ENCODE measurements around the gene EME2. TPM values are rescaled to one million over a fixed set of nuclear protein-coding genes. Genes with fewer than 3 reads are reported as not detected.

EME2 gene
- total RNA-seq, 1 experiment from 2014 or later, result 63.6 TPM

- Mint-ChIP-seq H3K4me1 (no peaks in the 10 kb centered on the region), H3K4me3 (no peak overlapping the region), H3K36me3 (ENCODE audit: insufficient read depth in 1 of 3, low read depth in 3 of 3) (peaks cover 5 to 21% (median 16%) of the 10 kb centered on the region in 3 experiments; a peak in 6 of 7 replicates), H3K27ac (no peak overlapping the region), H3K27me3 (ENCODE audit: low read depth) (no peaks in the 10 kb centered on the region), H3K9me3 (no peaks in the 10 kb centered on the region)
- Histone ChIP-seq H3K9me3 (ENCODE audit: control insufficient read depth, low read depth, low read length) (no peaks in the 10 kb centered on the region), H2BK15ac (ENCODE audit: low read depth, low read length) (no peak overlapping the region), H3K79me1 (ENCODE audit: insufficient read depth, low read depth, low read length, poor library complexity, severe bottlenecking) (no peaks in the 10 kb centered on the region), H3K14ac (ENCODE audit: insufficient read depth, low read length) (no peak overlapping the region), H4K20me1 (ENCODE audit: control insufficient read depth, insufficient read depth, insufficient read length) (no peaks in the 10 kb centered on the region), H3T11ph (ENCODE audit: low read length) (no peak overlapping the region), H4K91ac (ENCODE audit: insufficient read length, low read depth, low read length) (no peak overlapping the region), H3K23me2 (ENCODE audit: insufficient read length, low read depth, low read length, poor library complexity, severe bottlenecking) (no peaks in the 10 kb centered on the region), H3K56ac (ENCODE audit: insufficient read length, low read depth, low read length) (no peak overlapping the region), H3K27ac (ENCODE audit: insufficient read length, low read depth, low read length) (no peak overlapping the region), H3K27me3 (ENCODE audit: insufficient read depth, low read length) (no peaks in the 10 kb centered on the region), H2BK12ac (ENCODE audit: insufficient read length, low read depth, low read length) (no peak overlapping the region), H2BK5ac (ENCODE audit: insufficient read length, low read length) (no peak overlapping the region), H2BK20ac (ENCODE audit: low read depth, low read length, poor library complexity, severe bottlenecking) (no peak overlapping the region), H3K23ac (ENCODE audit: insufficient read length, low read depth, low read length) (no peak overlapping the region), H2BK120ac (ENCODE audit: low read depth, low read length, poor library complexity, severe bottlenecking) (no peak overlapping the region), H2AFZ (ENCODE audit: low read length) (no peak overlapping the region), H3K18ac (ENCODE audit: insufficient read length, low read depth, low read length) (no peak overlapping the region), H2AK5ac (ENCODE audit: insufficient read length, low read length) (no peak overlapping the region), H3K9ac (ENCODE audit: extremely low read depth, insufficient read length, low read length) (no peak overlapping the region), H4K8ac (replicated peaks; ENCODE audit: insufficient read length, low read depth, low read length) (no peak overlapping the region), H3K4me1 (ENCODE audit: insufficient read depth, low read length) (no peaks in the 10 kb centered on the region), H3K79me2 (ENCODE audit: insufficient read depth, low read length) (no peaks in the 10 kb centered on the region), H3K4me2 (ENCODE audit: insufficient read depth, insufficient read length, low read length) (no peak overlapping the region), H3K4ac (ENCODE audit: low read depth, low read length) (no peak overlapping the region), H4K5ac (ENCODE audit: insufficient read length, low read depth, low read length) (no peak overlapping the region)
- WGBS (ENCODE audit: extremely low coverage, insufficient read length, low lambda C conversion rate), result no CpG with 5 or more reads among the region's 37 CpGs
- no peak for DNase-seq
- no peak for TF ChIP-seq CTCF (conservative IDR thresholded peaks at IDR 0.05)
Measured at GRCh38 chr16:1757714-1758461, 14.7 kb upstream of the EME2 start.

All from H9 (cell line).